WERI-Rb-1 (cell line): ENCODE measurements around the gene GCDH.
"Not testable (repeated sequence)": the region's sequence is repeated elsewhere in the genome, so short reads cannot be mapped to it uniquely, and the experiment has no call there.

Source experiments
- DNase-seq: peaks from one replicate; pipeline ENCODE4 v3.0.0-alpha.2; 2020
- H3K27ac ChIP-seq: fragments of 250-450 bp; sonication (Bioruptor Pico); 2 replicates; pipeline ENCODE4 v1.5.1; 2020; ENCODE audit warnings: mild to moderate bottlenecking, moderate library complexity
- H3K27me3 ChIP-seq: fragments of 250-450 bp; sonication (Bioruptor Pico); 2 replicates; pipeline ENCODE4 v1.5.1; 2021; ENCODE audit warnings: mild to moderate bottlenecking, low read depth, moderate library complexity; ENCODE audit not compliant: insufficient read depth, severe bottlenecking
- H3K36me3 ChIP-seq: fragments of 250-450 bp; sonication (Bioruptor Pico); 2 replicates; pipeline ENCODE4 v1.5.1; 2020; ENCODE audit warnings: mild to moderate bottlenecking, moderate library complexity
- H3K4me3 ChIP-seq: 2 replicates; pipeline ENCODE4 v1.5.1; 2011; ENCODE audit warnings: low read depth, mild to moderate bottlenecking, control low read depth, low read length
- H3K9me3 ChIP-seq: fragments of 250-450 bp; sonication (Bioruptor Pico); 2 replicates; pipeline ENCODE4 v1.5.1; 2021; ENCODE audit warnings: mild to moderate bottlenecking, moderate library complexity; ENCODE audit not compliant: severe bottlenecking
- TF ChIP-seq, protein P1 (sequence below): IDR thresholded peaks from 2 replicates; pipeline ENCODE4 v1.5.1; 2011; ENCODE audit warnings: low read depth, mild to moderate bottlenecking, control low read depth, inconsistent platforms, low read length

GCDH gene

DNA sequence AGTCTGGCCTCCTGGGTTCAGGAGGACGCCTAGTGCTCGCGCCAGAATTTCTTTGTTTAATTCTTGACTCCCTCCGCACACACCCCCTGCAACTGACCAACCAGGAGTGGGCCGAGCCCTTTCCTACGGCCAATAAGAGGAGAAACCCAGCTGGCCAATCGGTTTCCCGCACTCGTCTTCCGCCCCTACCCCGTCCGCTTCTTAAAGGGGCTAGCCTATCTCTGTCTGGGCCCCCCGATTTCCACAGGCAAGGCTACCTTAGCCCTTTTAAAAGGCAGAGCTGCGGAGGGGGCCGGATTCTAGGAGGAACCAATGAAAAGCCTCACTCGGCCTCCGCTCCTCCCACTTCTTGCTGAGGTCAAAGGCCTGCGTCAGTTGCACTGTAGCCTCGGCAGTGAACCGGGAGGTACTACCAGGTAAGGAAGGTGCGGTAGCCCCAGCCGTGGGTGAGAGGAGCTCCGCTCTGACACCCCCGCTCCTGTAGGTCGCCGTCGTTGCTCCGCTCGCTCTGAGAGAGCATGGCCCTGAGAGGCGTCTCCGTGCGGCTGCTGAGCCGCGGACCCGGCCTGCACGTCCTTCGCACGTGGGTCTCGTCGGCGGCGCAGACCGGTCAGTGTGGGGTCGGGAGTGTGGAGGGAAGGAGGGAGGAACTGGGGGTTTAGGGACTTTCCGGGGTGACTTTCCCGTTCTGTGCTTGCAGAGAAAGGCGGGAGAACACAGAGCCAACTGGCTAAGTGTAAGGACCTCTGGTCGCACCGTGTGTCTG lies at the start of gene GCDH:
Gene GCDH, plus strand, starts transcription at position 374 of the 766 bp plus-strand sequence. Its CDS starts 145 bp downstream, at position 519.
- H3K9me3 ChIP-seq, result no peaks in the 10 kb centered on the region
- H3K36me3 ChIP-seq, result peaks cover 14% of the 10 kb centered on the region
- no peaks in the 10 kb centered on the region for H3K27me3 ChIP-seq
- H3K27ac ChIP-seq, result peak within 1 kb of the TSS; percentile 87
- H3K4me3 ChIP-seq, result peak within 1 kb of the TSS; percentile 57
- peak; percentile 98 for DNase-seq
- TF ChIP-seq, protein P1, sequence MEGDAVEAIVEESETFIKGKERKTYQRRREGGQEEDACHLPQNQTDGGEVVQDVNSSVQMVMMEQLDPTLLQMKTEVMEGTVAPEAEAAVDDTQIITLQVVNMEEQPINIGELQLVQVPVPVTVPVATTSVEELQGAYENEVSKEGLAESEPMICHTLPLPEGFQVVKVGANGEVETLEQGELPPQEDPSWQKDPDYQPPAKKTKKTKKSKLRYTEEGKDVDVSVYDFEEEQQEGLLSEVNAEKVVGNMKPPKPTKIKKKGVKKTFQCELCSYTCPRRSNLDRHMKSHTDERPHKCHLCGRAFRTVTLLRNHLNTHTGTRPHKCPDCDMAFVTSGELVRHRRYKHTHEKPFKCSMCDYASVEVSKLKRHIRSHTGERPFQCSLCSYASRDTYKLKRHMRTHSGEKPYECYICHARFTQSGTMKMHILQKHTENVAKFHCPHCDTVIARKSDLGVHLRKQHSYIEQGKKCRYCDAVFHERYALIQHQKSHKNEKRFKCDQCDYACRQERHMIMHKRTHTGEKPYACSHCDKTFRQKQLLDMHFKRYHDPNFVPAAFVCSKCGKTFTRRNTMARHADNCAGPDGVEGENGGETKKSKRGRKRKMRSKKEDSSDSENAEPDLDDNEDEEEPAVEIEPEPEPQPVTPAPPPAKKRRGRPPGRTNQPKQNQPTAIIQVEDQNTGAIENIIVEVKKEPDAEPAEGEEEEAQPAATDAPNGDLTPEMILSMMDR, result no peak

DNA sequence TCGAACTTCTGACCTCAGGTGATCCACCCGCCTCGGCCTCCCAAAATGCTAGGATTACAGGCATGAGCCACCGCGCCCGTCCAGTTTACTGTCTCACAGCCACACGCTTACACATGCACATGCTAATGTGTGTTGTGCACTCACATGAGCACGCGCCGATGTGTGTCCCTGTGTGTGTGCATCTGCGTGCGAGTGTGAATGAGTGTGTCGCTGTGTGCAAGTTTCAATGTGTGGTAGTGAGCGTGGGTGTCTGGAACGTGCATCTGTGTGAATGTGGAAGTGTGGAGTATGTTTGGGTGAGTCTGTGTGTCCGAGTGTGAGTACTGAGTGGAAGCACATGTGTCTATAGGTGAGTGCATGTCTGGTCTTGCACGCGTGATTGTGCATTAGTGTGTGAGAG lies 48.4 kb upstream of the GCDH start:
- H3K27ac ChIP-seq, result no peak overlapping the region
- no peaks in the 10 kb centered on the region for H3K9me3 ChIP-seq
- peaks cover 38% of the 10 kb centered on the region for H3K36me3 ChIP-seq
- TF ChIP-seq, protein P1, result no peak
- H3K4me3 ChIP-seq, result no peak overlapping the region
- H3K27me3 ChIP-seq, result no peaks in the 10 kb centered on the region
- DNase-seq, result no peak

- Histone ChIP-seq H3K27ac (no peak overlapping the region), H3K9me3 (no peaks in the 10 kb centered on the region), H3K36me3 (peaks cover 45% of the 10 kb centered on the region), H3K27me3 (no peaks in the 10 kb centered on the region), H3K4me3 (no peak overlapping the region)
- TF ChIP-seq, protein P1, result no peak
- no peak for DNase-seq
Observed at GRCh38 chr19:12843328-12843727, 47.6 kb upstream of the GCDH start.

- no peaks in the 10 kb centered on the region for H3K27me3 ChIP-seq
- H3K4me3 ChIP-seq, result no peak overlapping the region
- TF ChIP-seq, protein P1, result no peak
- H3K36me3 ChIP-seq, result peaks cover 53% of the 10 kb centered on the region
- no peak for DNase-seq
- H3K27ac ChIP-seq, result no peak overlapping the region
- no peaks in the 10 kb centered on the region for H3K9me3 ChIP-seq
Observed at GRCh38 chr19:12843999-12844732, 46.8 kb upstream of the GCDH start.

- not testable (repeated sequence) for DNase-seq, H3K27me3 ChIP-seq, H3K4me3 ChIP-seq, H3K9me3 ChIP-seq, H3K27ac ChIP-seq
- H3K36me3 ChIP-seq, result peaks cover 48% of the 10 kb centered on the region
Observed at GRCh38 chr19:12846613-12847012, 44.3 kb upstream of the GCDH start.

DNA sequence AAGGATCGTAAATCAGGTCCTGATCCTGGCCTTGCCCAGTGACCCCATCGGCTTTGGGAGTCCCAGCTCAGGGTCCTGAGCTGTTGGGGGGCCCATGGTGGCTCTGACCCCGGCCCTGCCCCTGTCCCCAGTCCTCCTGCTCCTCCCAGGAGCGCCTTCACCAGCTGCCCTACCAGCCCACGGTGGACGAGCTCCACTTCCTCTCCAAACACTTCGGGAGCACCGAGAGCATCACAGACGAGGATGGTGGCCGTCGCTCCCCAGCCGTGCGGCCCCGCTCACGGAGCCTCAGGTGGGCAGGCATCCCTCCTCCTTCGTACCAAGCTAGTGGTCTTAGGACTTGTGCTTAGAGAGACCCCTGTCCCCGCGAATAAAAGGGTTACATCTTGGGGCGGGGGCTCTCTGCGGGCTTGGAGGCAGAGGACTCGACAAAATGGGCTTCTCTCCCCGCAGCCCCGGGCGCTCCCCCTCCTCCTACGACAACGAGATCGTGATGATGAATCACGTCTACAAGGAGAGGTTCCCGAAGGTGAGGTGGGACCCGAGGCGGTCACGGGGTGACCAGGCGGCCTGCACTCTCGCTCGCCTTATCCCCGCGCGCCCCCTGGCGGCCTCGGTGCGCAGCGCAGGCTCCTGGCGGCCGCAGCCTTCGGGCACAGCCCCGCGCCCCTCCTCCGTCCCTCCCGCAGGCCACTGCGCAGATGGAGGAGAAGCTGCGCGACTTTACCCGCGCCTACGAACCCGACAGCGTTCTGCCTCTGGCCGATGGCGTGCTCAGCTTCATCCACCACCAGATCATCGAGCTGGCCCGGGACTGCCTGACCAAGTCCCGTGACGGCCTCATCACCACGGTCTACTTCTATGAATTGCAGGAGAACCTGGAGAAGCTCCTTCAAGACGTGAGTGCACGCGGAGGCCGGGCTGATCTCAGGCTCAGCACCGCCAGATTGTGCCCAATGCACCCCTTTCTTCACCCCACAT lies 43.5 kb upstream of the GCDH start:
- TF ChIP-seq, protein P1, result peak; percentile 98
- H3K4me3 ChIP-seq, result no peak overlapping the region
- no peaks in the 10 kb centered on the region for H3K9me3 ChIP-seq
- peak overlapping the region; percentile 7 for H3K27ac ChIP-seq
- H3K27me3 ChIP-seq, result no peaks in the 10 kb centered on the region
- peak; percentile 88 for DNase-seq
- H3K36me3 ChIP-seq, result peaks cover 52% of the 10 kb centered on the region
